Measurements from ENCODE around the gene L3MBTL4. TPM values are rescaled to one million over a fixed set of nuclear protein-coding genes. Genes with fewer than 3 reads are reported as not detected.
"Not testable (repeated sequence)": the region's sequence is repeated elsewhere in the genome, so short reads cannot be mapped to it uniquely, and the experiment has no call there.

Gene L3MBTL4
- polyA plus RNA-seq, 4 donors = 2.6 to 6.5 (median 3.6) TPM

GRCh38 chr18:6412933-6413472 is 1.7 kb downstream of the L3MBTL4 start:
- no peaks in the 10 kb centered on the region for H3K9me3 ChIP-seq (ENCODE audit: control insufficient read depth in 2 of 2, insufficient read depth in 1 of 2, low read depth in 1 of 2, low read length in 1 of 2)
- no peak overlapping the region for H3K4me3 ChIP-seq (ENCODE audit: low read depth in 1 of 3, low read length in 3 of 3)
- FAIRE-seq = no peak

GRCh38 chr18:6411382-6411781 is 3.3 kb downstream of the L3MBTL4 start:
- peaks cover 0 to 20% (median 2%) of the 10 kb centered on the region in 3 donors for H3K27me3 ChIP-seq (ENCODE audit: control insufficient read depth in 3 of 3, insufficient read depth in 3 of 3, low read length in 3 of 3)
- no peaks in the 10 kb centered on the region for H3K9me3 ChIP-seq (ENCODE audit: control insufficient read depth in 2 of 2, insufficient read depth in 1 of 2, low read depth in 1 of 2, low read length in 1 of 2)
- no peak for FAIRE-seq
- no peak for DNase-seq
- 65 to 73% (median 73%) methylated on average over 5 of the region's 5 CpGs for WGBS, 3 donors
- no peak overlapping the region for H3K4me3 ChIP-seq (ENCODE audit: low read depth in 1 of 3, low read length in 3 of 3)
- H3K36me3 ChIP-seq (ENCODE audit: control insufficient read depth in 3 of 3, insufficient read depth in 2 of 3, low read depth in 1 of 3, low read length in 3 of 3) = no peaks in the 10 kb centered on the region
- H3K27ac ChIP-seq (ENCODE audit: low read depth in 1 of 3, low read length in 2 of 3) = no peak overlapping the region
- peaks cover 0 to 4% (median 0%) of the 10 kb centered on the region in 3 donors for H3K4me1 ChIP-seq (ENCODE audit: control insufficient read depth in 3 of 3, insufficient read depth in 2 of 3, low read depth in 1 of 3, low read length in 2 of 3)

More at GRCh38 chr18:6412933-6413472, 1.7 kb downstream of the L3MBTL4 start:
- WGBS, 3 donors = 67 to 75% (median 75%) methylated on average over 3 of the region's 3 CpGs
- Histone ChIP-seq H3K4me1 (ENCODE audit: control insufficient read depth in 3 of 3, insufficient read depth in 2 of 3, low read depth in 1 of 3, low read length in 2 of 3) (peaks cover 0 to 4% (median 0%) of the 10 kb centered on the region in 3 donors), H3K27ac (ENCODE audit: low read depth in 1 of 3, low read length in 2 of 3) (no peak overlapping the region), H3K27me3 (ENCODE audit: control insufficient read depth in 3 of 3, insufficient read depth in 3 of 3, low read length in 3 of 3) (peaks cover 0 to 25% (median 2%) of the 10 kb centered on the region in 3 donors), H3K36me3 (ENCODE audit: control insufficient read depth in 3 of 3, insufficient read depth in 2 of 3, low read depth in 1 of 3, low read length in 3 of 3) (no peaks in the 10 kb centered on the region)
- no peak for DNase-seq

- 84 to 94% (median 92%) methylated on average over 7 of the region's 7 CpGs for WGBS, 3 donors
- Histone ChIP-seq H3K4me1 (ENCODE audit: control insufficient read depth in 3 of 3, insufficient read depth in 2 of 3, low read depth in 1 of 3, low read length in 2 of 3) (peaks cover 0 to 4% (median 0%) of the 10 kb centered on the region in 3 donors), H3K27me3 (ENCODE audit: control insufficient read depth in 3 of 3, insufficient read depth in 3 of 3, low read length in 3 of 3) (peaks cover 0 to 15% (median 2%) of the 10 kb centered on the region in 3 donors), H3K27ac (ENCODE audit: low read depth in 1 of 3, low read length in 2 of 3) (no peak overlapping the region), H3K36me3 (ENCODE audit: control insufficient read depth in 3 of 3, insufficient read depth in 2 of 3, low read depth in 1 of 3, low read length in 3 of 3) (no peaks in the 10 kb centered on the region), H3K9me3 (ENCODE audit: control insufficient read depth in 2 of 2, insufficient read depth in 1 of 2, low read depth in 1 of 2, low read length in 1 of 2) (no peaks in the 10 kb centered on the region), H3K4me3 (ENCODE audit: low read depth in 1 of 3, low read length in 3 of 3) (no peak overlapping the region)
- no peak for FAIRE-seq
- no peak for DNase-seq
Observed at GRCh38 chr18:6409933-6410332, 4.8 kb downstream of the L3MBTL4 start.

- H3K9me3 ChIP-seq (ENCODE audit: control insufficient read depth in 2 of 2, insufficient read depth in 1 of 2, low read depth in 1 of 2, low read length in 1 of 2); H3K4me1 ChIP-seq (ENCODE audit: control insufficient read depth in 3 of 3, insufficient read depth in 2 of 3, low read depth in 1 of 3, low read length in 2 of 3); H3K36me3 ChIP-seq (ENCODE audit: control insufficient read depth in 3 of 3, insufficient read depth in 2 of 3, low read depth in 1 of 3, low read length in 3 of 3); FAIRE-seq; H3K27ac ChIP-seq (ENCODE audit: low read depth in 1 of 3, low read length in 2 of 3); H3K4me3 ChIP-seq (ENCODE audit: low read depth in 1 of 3, low read length in 3 of 3); DNase-seq: not testable (repeated sequence)
- peaks cover 0 to 10% (median under 1%) of the 10 kb centered on the region in 3 donors for H3K27me3 ChIP-seq (ENCODE audit: control insufficient read depth in 3 of 3, insufficient read depth in 3 of 3, low read length in 3 of 3)
- WGBS, 3 donors = 93 to 95% (median 94%) methylated on average over 8 of the region's 8 CpGs
Observed at GRCh38 chr18:6408543-6408942, 6.2 kb downstream of the L3MBTL4 start.

DNA sequence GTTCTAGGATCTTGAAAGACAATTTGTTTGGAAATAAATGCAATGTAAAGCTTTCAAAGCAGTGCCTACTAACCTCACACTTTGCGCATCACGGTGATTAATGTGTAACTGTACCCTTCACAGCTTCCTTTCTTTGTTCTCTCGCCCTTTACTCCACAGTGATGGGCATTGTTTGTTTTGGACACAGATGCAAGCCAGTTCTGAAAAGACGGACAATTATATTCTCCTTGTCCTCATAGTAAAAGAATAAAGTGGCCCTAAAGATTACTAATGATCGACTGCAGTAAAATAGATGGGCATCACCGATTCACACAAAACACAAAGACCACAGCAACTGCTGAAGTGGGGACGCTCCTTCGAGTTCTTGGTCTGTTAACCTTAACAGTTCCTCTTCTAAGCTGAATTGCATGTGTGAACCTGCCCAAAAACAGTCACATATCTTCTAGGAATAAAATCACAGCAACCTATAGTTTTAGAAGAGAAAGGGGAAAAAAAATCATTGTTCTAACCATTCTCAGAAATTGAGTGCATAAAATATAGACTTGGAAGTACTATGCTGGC is 7.7 kb downstream of the L3MBTL4 start:
- Histone ChIP-seq H3K9me3 (ENCODE audit: control insufficient read depth in 2 of 2, insufficient read depth in 1 of 2, low read depth in 1 of 2, low read length in 1 of 2) (no peaks in the 10 kb centered on the region), H3K4me1 (ENCODE audit: control insufficient read depth in 3 of 3, insufficient read depth in 2 of 3, low read depth in 1 of 3, low read length in 2 of 3) (no peaks in the 10 kb centered on the region), H3K36me3 (ENCODE audit: control insufficient read depth in 3 of 3, insufficient read depth in 2 of 3, low read depth in 1 of 3, low read length in 3 of 3) (no peaks in the 10 kb centered on the region), H3K27ac (ENCODE audit: low read depth in 1 of 3, low read length in 2 of 3) (no peak overlapping the region), H3K4me3 (ENCODE audit: low read depth in 1 of 3, low read length in 3 of 3) (no peak overlapping the region), H3K27me3 (ENCODE audit: control insufficient read depth in 3 of 3, insufficient read depth in 3 of 3, low read length in 3 of 3) (peaks cover 0 to 3% (median 0%) of the 10 kb centered on the region in 3 donors)
- FAIRE-seq (no peak), DNase-seq (no peak)
- 65 to 70% (median 67%) methylated on average over 8 of the region's 8 CpGs for WGBS, 3 donors

- Histone ChIP-seq H3K36me3 (ENCODE audit: control insufficient read depth in 3 of 3, insufficient read depth in 2 of 3, low read depth in 1 of 3, low read length in 3 of 3) (no peaks in the 10 kb centered on the region), H3K9me3 (ENCODE audit: control insufficient read depth in 2 of 2, insufficient read depth in 1 of 2, low read depth in 1 of 2, low read length in 1 of 2) (no peaks in the 10 kb centered on the region), H3K4me3 (ENCODE audit: low read depth in 1 of 3, low read length in 3 of 3) (no peak overlapping the region), H3K27me3 (ENCODE audit: control insufficient read depth in 3 of 3, insufficient read depth in 3 of 3, low read length in 3 of 3) (peaks cover 0 to under 1% (median 0%) of the 10 kb centered on the region in 3 donors), H3K27ac (ENCODE audit: low read depth in 1 of 3, low read length in 2 of 3) (no peak overlapping the region), H3K4me1 (ENCODE audit: control insufficient read depth in 3 of 3, insufficient read depth in 2 of 3, low read depth in 1 of 3, low read length in 2 of 3) (no peaks in the 10 kb centered on the region)
- 61 to 80% (median 73%) methylated on average over 10 of the region's 10 CpGs for WGBS, 3 donors
- DNase-seq (no peak), FAIRE-seq (no peak)
Observed at GRCh38 chr18:6406075-6406909, 8.4 kb downstream of the L3MBTL4 start.

- 73 to 79% (median 75%) methylated on average over 11 of the region's 11 CpGs for WGBS, 3 donors
- H3K9me3 ChIP-seq (ENCODE audit: control insufficient read depth in 2 of 2, insufficient read depth in 1 of 2, low read depth in 1 of 2, low read length in 1 of 2) = no peaks in the 10 kb centered on the region
- FAIRE-seq (no peak), DNase-seq (peak; percentile 8 to 31)
- no peaks in the 10 kb centered on the region for H3K36me3 ChIP-seq (ENCODE audit: control insufficient read depth in 3 of 3, insufficient read depth in 2 of 3, low read depth in 1 of 3, low read length in 3 of 3)
- H3K27me3 ChIP-seq (ENCODE audit: control insufficient read depth in 3 of 3, insufficient read depth in 3 of 3, low read length in 3 of 3) = peaks cover 0 to 2% (median 0%) of the 10 kb centered on the region in 3 donors
- no peaks in the 10 kb centered on the region for H3K4me1 ChIP-seq (ENCODE audit: control insufficient read depth in 3 of 3, insufficient read depth in 2 of 3, low read depth in 1 of 3, low read length in 2 of 3)
- H3K27ac ChIP-seq (ENCODE audit: low read depth in 1 of 3, low read length in 2 of 3) = no peak overlapping the region
- no peak overlapping the region for H3K4me3 ChIP-seq (ENCODE audit: low read depth in 1 of 3, low read length in 3 of 3)
Observed at GRCh38 chr18:6405237-6406074, 9.3 kb downstream of the L3MBTL4 start.

GRCh38 chr18:6404834-6405233 is 9.9 kb downstream of the L3MBTL4 start:
- 82 to 92% (median 85%) methylated on average over 5 of the region's 5 CpGs for WGBS, 3 donors

More at GRCh38 chr18:6404834-6405233, 9.9 kb downstream of the L3MBTL4 start:
- no peaks in the 10 kb centered on the region for H3K36me3 ChIP-seq (ENCODE audit: control insufficient read depth in 3 of 3, insufficient read depth in 2 of 3, low read depth in 1 of 3, low read length in 3 of 3)
- peaks cover 0 to 2% (median 0%) of the 10 kb centered on the region in 3 donors for H3K27me3 ChIP-seq (ENCODE audit: control insufficient read depth in 3 of 3, insufficient read depth in 3 of 3, low read length in 3 of 3)
- H3K9me3 ChIP-seq (ENCODE audit: control insufficient read depth in 2 of 2, insufficient read depth in 1 of 2, low read depth in 1 of 2, low read length in 1 of 2) = no peaks in the 10 kb centered on the region
- no peaks in the 10 kb centered on the region for H3K4me1 ChIP-seq (ENCODE audit: control insufficient read depth in 3 of 3, insufficient read depth in 2 of 3, low read depth in 1 of 3, low read length in 2 of 3)
- no peak for FAIRE-seq
- no peak for DNase-seq
- no peak overlapping the region for H3K27ac ChIP-seq (ENCODE audit: low read depth in 1 of 3, low read length in 2 of 3)
- no peak overlapping the region for H3K4me3 ChIP-seq (ENCODE audit: low read depth in 1 of 3, low read length in 3 of 3)

Data from small intestine (tissue), 7 donors.